ENCODE results near the gene FBXW4. TPM values are rescaled to one million over a fixed set of nuclear protein-coding genes. Genes with fewer than 3 reads are reported as not detected.

FBXW4 gene
- polyA plus RNA-seq, 1 of the 3 experiments (the other 2 are of a cell fraction) = 27.6 TPM

DNA sequence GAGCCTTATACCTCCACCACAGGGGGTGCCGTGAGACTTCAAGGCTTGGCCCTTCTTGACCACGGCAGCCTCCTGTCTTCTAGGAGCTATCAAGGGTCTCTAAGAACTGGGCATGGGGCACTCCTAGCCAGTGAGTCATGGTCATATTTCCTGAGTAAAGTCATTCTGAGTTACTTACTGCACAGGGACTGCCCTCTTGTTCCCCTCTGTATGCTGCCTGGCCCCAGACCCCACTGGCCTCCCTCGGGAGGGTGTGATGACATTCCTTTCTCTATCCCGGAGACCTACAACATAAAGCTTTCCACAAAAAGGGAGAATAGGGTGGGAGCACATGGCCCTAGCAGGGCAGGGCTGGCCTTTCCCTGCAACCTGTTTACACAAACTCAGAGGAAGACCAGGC is 85.5 kb downstream of the FBXW4 start:
- POLR2A ChIA-PET = interaction anchor here (1.3 kb wide), 1 partner anchor 172 kb away, joined by 3 read pairs; no protein-coding TSS in a partner anchor
- no peak overlapping the region for H3K27ac ChIP-seq (ENCODE audit: low read depth in 2 of 2, low read length in 1 of 2)
- H3K9ac ChIP-seq = no peak overlapping the region
- H3K27me3 ChIP-seq (ENCODE audit: insufficient read depth) = no peaks in the 10 kb centered on the region
- CTCF ChIA-PET = interaction anchor here (0.6 to 19.2 kb wide), 4 partner anchors 12 to 173 kb away, joined by 3 to 297 read pairs (median 4); partner anchors contain the start of gene NPM3
- H3K4me3 ChIP-seq (ENCODE audit: low read depth in 2 of 2, low read length in 1 of 2) = no peak overlapping the region
- TF ChIP-seq, protein P1, sequence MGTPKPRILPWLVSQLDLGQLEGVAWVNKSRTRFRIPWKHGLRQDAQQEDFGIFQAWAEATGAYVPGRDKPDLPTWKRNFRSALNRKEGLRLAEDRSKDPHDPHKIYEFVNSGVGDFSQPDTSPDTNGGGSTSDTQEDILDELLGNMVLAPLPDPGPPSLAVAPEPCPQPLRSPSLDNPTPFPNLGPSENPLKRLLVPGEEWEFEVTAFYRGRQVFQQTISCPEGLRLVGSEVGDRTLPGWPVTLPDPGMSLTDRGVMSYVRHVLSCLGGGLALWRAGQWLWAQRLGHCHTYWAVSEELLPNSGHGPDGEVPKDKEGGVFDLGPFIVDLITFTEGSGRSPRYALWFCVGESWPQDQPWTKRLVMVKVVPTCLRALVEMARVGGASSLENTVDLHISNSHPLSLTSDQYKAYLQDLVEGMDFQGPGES (IDR thresholded peaks at IDR 0.05; ENCODE audit: low read depth, low read length) = no peak
- TF ChIP-seq, protein P2, sequence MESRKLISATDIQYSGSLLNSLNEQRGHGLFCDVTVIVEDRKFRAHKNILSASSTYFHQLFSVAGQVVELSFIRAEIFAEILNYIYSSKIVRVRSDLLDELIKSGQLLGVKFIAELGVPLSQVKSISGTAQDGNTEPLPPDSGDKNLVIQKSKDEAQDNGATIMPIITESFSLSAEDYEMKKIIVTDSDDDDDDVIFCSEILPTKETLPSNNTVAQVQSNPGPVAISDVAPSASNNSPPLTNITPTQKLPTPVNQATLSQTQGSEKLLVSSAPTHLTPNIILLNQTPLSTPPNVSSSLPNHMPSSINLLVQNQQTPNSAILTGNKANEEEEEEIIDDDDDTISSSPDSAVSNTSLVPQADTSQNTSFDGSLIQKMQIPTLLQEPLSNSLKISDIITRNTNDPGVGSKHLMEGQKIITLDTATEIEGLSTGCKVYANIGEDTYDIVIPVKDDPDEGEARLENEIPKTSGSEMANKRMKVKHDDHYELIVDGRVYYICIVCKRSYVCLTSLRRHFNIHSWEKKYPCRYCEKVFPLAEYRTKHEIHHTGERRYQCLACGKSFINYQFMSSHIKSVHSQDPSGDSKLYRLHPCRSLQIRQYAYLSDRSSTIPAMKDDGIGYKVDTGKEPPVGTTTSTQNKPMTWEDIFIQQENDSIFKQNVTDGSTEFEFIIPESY (IDR thresholded peaks at IDR 0.05; ENCODE audit: borderline replicate concordance, low read depth) = no peak
- TF ChIP-seq FOSL2 (IDR thresholded peaks at IDR 0.05; ENCODE audit: borderline replicate concordance, low read depth) = 0 out of 2 replicates have a peak, but pooled peaks have one; percentile 1
- H3F3A ChIP-seq (replicated peaks; ENCODE audit: insufficient read depth) = peaks cover under 1% of the 10 kb centered on the region
- H3K36me3 ChIP-seq (replicated peaks in 1 of 2; ENCODE audit: control insufficient read depth in 1 of 2, insufficient read depth in 2 of 2, low read length in 1 of 2) = peaks cover 20 to 52% of the 10 kb centered on the region in 2 experiments
- H3K4me1 ChIP-seq (ENCODE audit: control insufficient read depth in 1 of 2, insufficient read depth in 2 of 2, low read depth in 1 of 2, low read length in 1 of 2) = peaks cover 8 to 14% of the 10 kb centered on the region in 2 experiments; a peak in 2 of 4 replicates
- DNase-seq = no peak
- no peaks in the 10 kb centered on the region for H3K9me3 ChIP-seq
- no peak overlapping the region for H2AFZ ChIP-seq (ENCODE audit: low read depth)
- H4K20me1 ChIP-seq (ENCODE audit: insufficient read depth) = no peaks in the 10 kb centered on the region
- no peaks in the 10 kb centered on the region for H3K79me2 ChIP-seq (ENCODE audit: insufficient read depth)
- WGBS (ENCODE audit: low lambda C conversion rate) = 79% methylated on average over 4 of the region's 4 CpGs
- H3K4me2 ChIP-seq = no peak overlapping the region
- no peaks in the 10 kb centered on the region for H3K9me2 ChIP-seq

DNA sequence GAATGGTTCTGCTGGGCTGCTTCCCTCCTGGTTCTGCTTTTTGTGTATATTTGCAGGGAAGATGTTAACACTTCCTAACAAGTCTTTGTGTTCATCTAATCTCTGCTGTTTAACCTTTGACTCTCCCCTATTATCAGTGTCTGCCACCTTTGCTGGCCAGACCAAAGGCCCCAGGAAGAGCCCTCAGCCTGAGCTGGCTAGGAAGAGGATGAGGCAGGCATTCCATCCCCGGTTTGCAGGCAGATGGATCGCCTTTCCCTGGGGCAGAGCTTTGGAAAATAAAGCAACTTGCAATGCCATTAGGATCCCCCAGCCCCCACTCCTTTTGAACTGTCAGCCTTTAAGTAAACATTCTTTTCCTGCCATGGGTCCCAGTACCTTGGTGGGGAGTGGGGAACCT is 87.8 kb downstream of the FBXW4 start:
- Histone ChIP-seq H3F3A (replicated peaks; ENCODE audit: insufficient read depth) (peaks cover 7% of the 10 kb centered on the region), H3K4me1 (ENCODE audit: control insufficient read depth in 1 of 2, insufficient read depth in 2 of 2, low read depth in 1 of 2, low read length in 1 of 2) (peaks cover 0 to 8% of the 10 kb centered on the region in 2 experiments; a peak in 2 of 4 replicates), H2AFZ (ENCODE audit: low read depth) (no peak overlapping the region), H3K36me3 (replicated peaks in 1 of 2; ENCODE audit: control insufficient read depth in 1 of 2, insufficient read depth in 2 of 2, low read length in 1 of 2) (peaks cover 23 to 58% of the 10 kb centered on the region in 2 experiments), H3K9me2 (no peaks in the 10 kb centered on the region), H3K27me3 (ENCODE audit: insufficient read depth) (no peaks in the 10 kb centered on the region), H3K9ac (no peak overlapping the region), H3K79me2 (ENCODE audit: insufficient read depth) (no peaks in the 10 kb centered on the region), H3K4me3 (ENCODE audit: low read depth in 2 of 2, low read length in 1 of 2) (no peak overlapping the region), H4K20me1 (ENCODE audit: insufficient read depth) (no peaks in the 10 kb centered on the region), H3K4me2 (no peak overlapping the region), H3K27ac (ENCODE audit: low read depth in 2 of 2, low read length in 1 of 2) (no peak overlapping the region), H3K9me3 (no peaks in the 10 kb centered on the region)
- TF ChIP-seq RXRA (IDR thresholded peaks at IDR 0.05; ENCODE audit: borderline replicate concordance, low read depth) (no peak), JUND (IDR thresholded peaks at IDR 0.05) (no peak), NFIC (IDR thresholded peaks at IDR 0.05; ENCODE audit: borderline replicate concordance) (no peak), RFX5 (IDR thresholded peaks at IDR 0.05; ENCODE audit: low read length) (no peak), MXI1 (IDR thresholded peaks at IDR 0.05; ENCODE audit: low read depth, low read length) (no peak), MEF2A (IDR thresholded peaks at IDR 0.05; ENCODE audit: borderline replicate concordance, low read depth) (no peak), TEAD4 (IDR thresholded peaks at IDR 0.05; ENCODE audit: borderline replicate concordance, insufficient read depth) (no peak), SMC3 (IDR thresholded peaks at IDR 0.05; ENCODE audit: low read depth, low read length) (no peak), GATA2 (CRISPR knock-in tag; IDR thresholded peaks at IDR 0.05) (no peak), FOXM1 (IDR thresholded peaks at IDR 0.05; ENCODE audit: low read depth) (no peak), NRF1 (IDR thresholded peaks at IDR 0.05; ENCODE audit: low read depth, low read length) (no peak), EZH2phosphoT487 (IDR thresholded peaks at IDR 0.05; ENCODE audit: borderline replicate concordance, low read depth) (no peak), GABPA (IDR thresholded peaks at IDR 0.05; ENCODE audit: low read depth) (no peak)
- TF ChIP-seq, protein P3, sequence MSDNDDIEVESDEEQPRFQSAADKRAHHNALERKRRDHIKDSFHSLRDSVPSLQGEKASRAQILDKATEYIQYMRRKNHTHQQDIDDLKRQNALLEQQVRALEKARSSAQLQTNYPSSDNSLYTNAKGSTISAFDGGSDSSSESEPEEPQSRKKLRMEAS (IDR thresholded peaks at IDR 0.05; ENCODE audit: low read depth) = no peak
- ChIA-PET POLR2A (interaction anchor here (0.7 kb wide), 1 partner anchor 168 kb away, joined by 3 read pairs; no protein-coding TSS in a partner anchor), CTCF (interaction anchor here (0.7 to 19.2 kb wide), 4 partner anchors 49 to 392 kb away, joined by 4 to 297 read pairs (median 5); partner anchors contain the start of gene NPM3)
- no peak for DNase-seq
- 94% methylated on average over 2 of the region's 2 CpGs for WGBS (ENCODE audit: low lambda C conversion rate)
